Transverse colon (tissue), 4 donors: ENCODE results near the gene PREX1. TPM values are rescaled to one million over a fixed set of nuclear protein-coding genes. Genes with fewer than 3 reads are reported as not detected.

Source experiments
- DNase-seq: peaks from one replicate; pipeline ENCODE4 v3.0.0-alpha.2; 2019
- H3K27ac ChIP-seq, 4 donors: fragments of 200-600 bp; sonication (generic); 2 replicates each; pipeline ENCODE4 v1.5.1; 2016 to 2018; ENCODE audit warnings: inconsistent platforms in 4 of 4
- H3K27me3 ChIP-seq: fragments of 200-600 bp; sonication (generic); 2 replicates; pipeline ENCODE4 v1.5.1; 2017; ENCODE audit warnings: inconsistent platforms
- H3K36me3 ChIP-seq, 4 donors: fragments of 200-600 bp; sonication (generic); 2 replicates each; pipeline ENCODE4 v1.5.1; 2017 to 2019; ENCODE audit warnings: inconsistent platforms in 4 of 4
- H3K4me1 ChIP-seq, 4 donors: fragments of 200-600 bp; sonication (generic); 2 replicates each; pipeline ENCODE4 v1.5.1; 2017 to 2020; ENCODE audit warnings: inconsistent platforms in 4 of 4
- H3K4me3 ChIP-seq, 4 donors: fragments of 200-600 bp; sonication (generic); 1 replicate in 1 of 4; 2 replicates in 3 of 4; pipeline versions ENCODE4 v1.5.1 to v1.6.1; 2017 to 2019; ENCODE audit warnings: inconsistent platforms in 4 of 4
- H3K9me3 ChIP-seq, 2 donors: fragments of 200-600 bp; sonication (generic); 2 replicates each; pipeline ENCODE4 v1.5.1; 2017 to 2019; ENCODE audit warnings: inconsistent platforms in 2 of 2
- CTCF ChIP-seq, 5 experiments: fragments of 200-600 bp in 3 of 5; fragments of 450-650 bp in 2 of 5; sonication (generic) in 3 of 5; IDR thresholded peaks; 1 replicate in 2 of 5; 2 replicates in 3 of 5; pipeline ENCODE4 v1.5.1; 2016 to 2017; ENCODE audit warnings: antibody characterized with exemption in 5 of 5, inconsistent platforms in 3 of 5, mild to moderate bottlenecking in 2 of 5, moderate library complexity in 1 of 5
- EP300 ChIP-seq: sonication (generic); formaldehyde crosslinking; IDR thresholded peaks from one replicate; pipeline ENCODE4 v1.6.1; 2017; ENCODE audit warnings: antibody characterized with exemption, low read depth
- POLR2A ChIP-seq: fragments of 450-650 bp; IDR thresholded peaks from one replicate; pipeline ENCODE4 v1.6.1; 2016; ENCODE audit warnings: antibody characterized with exemption, mild to moderate bottlenecking, moderate library complexity
- POLR2AphosphoS5 ChIP-seq, 3 donors: sonication (generic); formaldehyde crosslinking; IDR thresholded peaks; one replicate each; pipeline ENCODE4 v1.6.1; 2016; ENCODE audit warnings: antibody characterized with exemption in 3 of 3
- WGBS, 2 donors: methylation state at CpG; one replicate each; pipeline ENCODE4 v1.1.5; 2018; ENCODE audit warnings: low coverage in 1 of 2; 5-methylcytosine and 5-hydroxymethylcytosine counted together
- in situ Hi-C, 4 donors: fragments of 200-750 bp; cut with MboI; loops; one replicate each; pipeline versions ENCODE4 v1.15.0 to v1.15.1; 2017; ENCODE audit warnings: low sequenced_read_pairs in 3 of 4, low pct_ligation_motif_present in 1 of 4, low pct_unique_long_range_greater_than_20kb in 1 of 4
- intact Hi-C: fragments of 100-400 bp; cut with DNase I; formaldehyde crosslinking; loops from one replicate; pipeline ENCODE4 v1.15.1; 2023; ENCODE audit warnings: low total_unique reads
- total RNA-seq, 4 donors: library from RNA; depleted of rRNA; stranded (reverse); fragments of >200 nt; gene quantifications; one replicate each; pipeline ENCODE4 v1.1.0, GENCODE V29; 2016

PREX1 gene
- total RNA-seq, 4 donors from 2014 or later, result 10.9 to 29.9 (median 16.6) TPM

GRCh38 chr20:48862279-48862678 lies 34.5 kb upstream of the PREX1 start:
- TF ChIP-seq POLR2AphosphoS5 (IDR thresholded peaks at IDR 0.05) (no peak), POLR2A (no peak), EP300 (no peak), CTCF (IDR thresholded peaks at IDR 0.05) (no peak)
- intact Hi-C loops, result no loop called here
- Histone ChIP-seq H3K27me3 (no peaks in the 10 kb centered on the region), H3K27ac (no peak overlapping the region), H3K4me1 (no peaks in the 10 kb centered on the region), H3K36me3 (no peaks in the 10 kb centered on the region), H3K9me3 (no peaks in the 10 kb centered on the region), H3K4me3 (no peak overlapping the region)
- DNase-seq, result no peak
- WGBS, 2 donors, result 70 to 80% methylated on average over 1 of the region's 1 CpG
- in situ Hi-C loops, result no loop called here

DNA sequence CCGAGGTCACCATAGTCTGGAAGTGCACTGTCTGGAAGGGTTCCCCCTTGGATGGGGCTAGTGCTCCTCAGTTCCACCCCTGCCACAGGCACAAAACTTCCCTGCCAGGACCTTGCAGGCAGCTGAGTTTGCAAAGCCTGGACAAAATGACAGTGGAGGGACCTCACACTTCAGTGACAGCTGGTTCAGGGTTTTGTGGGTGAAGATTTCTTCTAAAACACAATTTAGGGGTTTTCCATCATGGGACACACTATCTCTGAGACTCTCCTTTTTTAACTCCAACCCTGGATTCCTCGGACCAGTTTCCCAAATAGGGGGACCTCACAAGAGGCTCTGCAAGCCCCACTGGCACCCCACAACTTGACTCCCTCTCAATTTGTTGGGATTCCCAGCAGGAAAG lies 33.6 kb upstream of the PREX1 start:
- Histone ChIP-seq H3K4me1 (no peaks in the 10 kb centered on the region), H3K27me3 (no peaks in the 10 kb centered on the region), H3K36me3 (no peaks in the 10 kb centered on the region), H3K9me3 (no peaks in the 10 kb centered on the region), H3K27ac (no peak overlapping the region), H3K4me3 (no peak overlapping the region)
- in situ Hi-C loops (no loop called here), intact Hi-C loops (no loop called here)
- DNase-seq, result no peak
- WGBS, 2 donors, result 84% methylated on average over 2 of the region's 2 CpGs; no CpG with 5 or more reads in 1 of the 2 donors
- TF ChIP-seq CTCF (IDR thresholded peaks at IDR 0.05) (no peak), POLR2A (no peak), EP300 (no peak), POLR2AphosphoS5 (IDR thresholded peaks at IDR 0.05) (no peak)

- Histone ChIP-seq H3K27me3 (no peaks in the 10 kb centered on the region), H3K4me3 (no peak overlapping the region), H3K9me3 (no peaks in the 10 kb centered on the region), H3K4me1 (no peaks in the 10 kb centered on the region), H3K27ac (peak overlapping the region in 2 of 4 donors; percentile 3 to 32), H3K36me3 (no peaks in the 10 kb centered on the region)
- DNase-seq, result no peak
- in situ Hi-C loops (no loop called here), intact Hi-C loops (no loop called here)
- WGBS, 2 donors, result 60 to 71% methylated on average over 2 to 6 of the region's 6 CpGs
- TF ChIP-seq POLR2A (no peak), EP300 (no peak), POLR2AphosphoS5 (IDR thresholded peaks at IDR 0.05) (peak in 1 of 3 donors; percentile 11)
These were observed 30.4 kb upstream of the PREX1 start for GRCh38 chr20:48858075-48858790.

DNA sequence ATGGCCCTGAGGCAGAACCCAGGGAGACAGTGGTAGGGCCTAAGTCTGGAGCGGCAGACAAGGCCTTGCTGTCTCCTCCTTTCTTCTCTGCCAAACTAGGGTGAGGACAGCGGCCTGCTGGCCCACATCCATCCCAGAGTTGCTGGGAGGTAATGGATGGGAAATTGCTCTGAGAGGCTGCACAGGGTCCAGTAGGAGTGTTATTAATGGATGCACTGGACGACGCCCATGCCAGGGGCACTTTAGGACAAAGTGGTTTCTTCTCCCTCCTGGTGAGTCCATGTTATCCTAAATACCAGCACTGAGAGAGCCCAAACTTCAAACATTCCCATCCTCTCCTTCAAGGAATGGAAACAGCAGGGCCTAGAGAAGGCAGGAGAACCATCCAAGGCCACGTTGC lies 28.3 kb upstream of the PREX1 start:
- in situ Hi-C loops, result no loop called here
- intact Hi-C loops, result no loop called here
- no peak overlapping the region for H3K4me3 ChIP-seq
- H3K27ac ChIP-seq, result no peak overlapping the region
- no peaks in the 10 kb centered on the region for H3K9me3 ChIP-seq
- TF ChIP-seq CTCF (IDR thresholded peaks at IDR 0.05), result no peak
- no peak for TF ChIP-seq EP300
- no peak for TF ChIP-seq POLR2A
- TF ChIP-seq POLR2AphosphoS5 (IDR thresholded peaks at IDR 0.05), result no peak
- WGBS, 2 donors, result 88 to 92% methylated on average over 3 to 5 of the region's 5 CpGs
- no peak for DNase-seq
- H3K36me3 ChIP-seq, result no peaks in the 10 kb centered on the region
- no peaks in the 10 kb centered on the region for H3K4me1 ChIP-seq
- no peaks in the 10 kb centered on the region for H3K27me3 ChIP-seq
